ENCODE data around the gene FNBP1L. TPM values are rescaled to one million over a fixed set of nuclear protein-coding genes. Genes with fewer than 3 reads are reported as not detected.

FNBP1L gene
- total RNA-seq, 1 experiment from 2014 or later, result 119 TPM

- Histone ChIP-seq H3K18ac (ENCODE audit: insufficient read length, low read depth, low read length) (no peak overlapping the region), H3K23me2 (ENCODE audit: insufficient read length, low read depth, low read length, poor library complexity, severe bottlenecking) (no peaks in the 10 kb centered on the region), H2AK5ac (ENCODE audit: insufficient read length, low read length) (no peak overlapping the region), H2BK12ac (ENCODE audit: insufficient read length, low read depth, low read length) (no peak overlapping the region), H3K4me1 (ENCODE audit: insufficient read depth, low read length) (no peaks in the 10 kb centered on the region; the same call in 1 of the 2 replicates), H4K5ac (ENCODE audit: insufficient read length, low read depth, low read length) (no peak overlapping the region), H2BK5ac (ENCODE audit: insufficient read length, low read length) (no peak overlapping the region), H2AFZ (ENCODE audit: low read length) (no peak overlapping the region), H3K9me3 (ENCODE audit: control insufficient read depth, low read depth, low read length) (no peaks in the 10 kb centered on the region), H3K79me2 (ENCODE audit: insufficient read depth, low read length) (no peaks in the 10 kb centered on the region), H3K9ac (ENCODE audit: extremely low read depth, insufficient read length, low read length) (no peak overlapping the region), H3K4me2 (ENCODE audit: insufficient read depth, insufficient read length, low read length) (no peak overlapping the region), H4K20me1 (ENCODE audit: control insufficient read depth, insufficient read depth, insufficient read length) (no peaks in the 10 kb centered on the region), H3K56ac (ENCODE audit: insufficient read length, low read depth, low read length) (no peak overlapping the region), H2BK15ac (ENCODE audit: low read depth, low read length) (no peak overlapping the region), H2BK20ac (ENCODE audit: low read depth, low read length, poor library complexity, severe bottlenecking) (no peak overlapping the region), H3K27me3 (ENCODE audit: insufficient read depth, low read length) (no peaks in the 10 kb centered on the region; the same call in 1 of the 2 replicates), H3K4ac (ENCODE audit: low read depth, low read length) (no peak overlapping the region), H4K91ac (ENCODE audit: insufficient read length, low read depth, low read length) (no peak overlapping the region), H3T11ph (ENCODE audit: low read length) (no peak overlapping the region), H3K14ac (ENCODE audit: insufficient read depth, low read length) (no peak overlapping the region; the same call in 1 of the 2 replicates), H3K23ac (ENCODE audit: insufficient read length, low read depth, low read length) (no peak overlapping the region), H2BK120ac (ENCODE audit: low read depth, low read length, poor library complexity, severe bottlenecking) (no peak overlapping the region), H3K27ac (ENCODE audit: insufficient read length, low read depth, low read length) (no peak overlapping the region), H3K79me1 (ENCODE audit: insufficient read depth, low read depth, low read length, poor library complexity, severe bottlenecking) (no peaks in the 10 kb centered on the region), H4K8ac (replicated peaks; ENCODE audit: insufficient read length, low read depth, low read length) (no peak overlapping the region)
- no peaks in the 10 kb centered on the region for H3K27me3 Mint-ChIP-seq (ENCODE audit: low read depth)
- H3K4me1 Mint-ChIP-seq, result peaks cover 14 to 20% of the 10 kb centered on the region in 2 experiments
- peaks cover 16 to 29% (median 19%) of the 10 kb centered on the region in 3 experiments for H3K36me3 Mint-ChIP-seq (ENCODE audit: insufficient read depth in 1 of 3, low read depth in 3 of 3)
- TF ChIP-seq, protein P1, sequence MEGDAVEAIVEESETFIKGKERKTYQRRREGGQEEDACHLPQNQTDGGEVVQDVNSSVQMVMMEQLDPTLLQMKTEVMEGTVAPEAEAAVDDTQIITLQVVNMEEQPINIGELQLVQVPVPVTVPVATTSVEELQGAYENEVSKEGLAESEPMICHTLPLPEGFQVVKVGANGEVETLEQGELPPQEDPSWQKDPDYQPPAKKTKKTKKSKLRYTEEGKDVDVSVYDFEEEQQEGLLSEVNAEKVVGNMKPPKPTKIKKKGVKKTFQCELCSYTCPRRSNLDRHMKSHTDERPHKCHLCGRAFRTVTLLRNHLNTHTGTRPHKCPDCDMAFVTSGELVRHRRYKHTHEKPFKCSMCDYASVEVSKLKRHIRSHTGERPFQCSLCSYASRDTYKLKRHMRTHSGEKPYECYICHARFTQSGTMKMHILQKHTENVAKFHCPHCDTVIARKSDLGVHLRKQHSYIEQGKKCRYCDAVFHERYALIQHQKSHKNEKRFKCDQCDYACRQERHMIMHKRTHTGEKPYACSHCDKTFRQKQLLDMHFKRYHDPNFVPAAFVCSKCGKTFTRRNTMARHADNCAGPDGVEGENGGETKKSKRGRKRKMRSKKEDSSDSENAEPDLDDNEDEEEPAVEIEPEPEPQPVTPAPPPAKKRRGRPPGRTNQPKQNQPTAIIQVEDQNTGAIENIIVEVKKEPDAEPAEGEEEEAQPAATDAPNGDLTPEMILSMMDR (conservative IDR thresholded peaks at IDR 0.05), result no peak
- H3K4me3 Mint-ChIP-seq, result no peak overlapping the region
- WGBS (ENCODE audit: extremely low coverage, insufficient read length, low lambda C conversion rate), result no CpG with 5 or more reads among the region's 13 CpGs
- H3K27ac Mint-ChIP-seq, result peak overlapping the region; percentile 9 to 75 (median 42); a peak in 4 of 7 replicates
- H3K9me3 Mint-ChIP-seq, result no peaks in the 10 kb centered on the region
- DNase-seq, result no peak
Measured at GRCh38 chr1:93585059-93585966, 137.4 kb downstream of the FNBP1L start.
